Astrocyte of the spinal cord (primary cell): ENCODE data around the gene CHMP3.

ENCODE experiments used
- DNase-seq: peaks from one replicate; pipeline ENCODE4 v3.0.0; 2011; ENCODE audit warnings: low read depth, low spot score
- H3K4me3 ChIP-seq: 2 replicates; pipeline ENCODE4 v1.5.1; 2011; ENCODE audit warnings: low read depth, mild to moderate bottlenecking, low read length, moderate library complexity
- CTCF ChIP-seq: IDR thresholded peaks from 2 replicates; pipeline ENCODE4 v1.5.1; 2012; ENCODE audit warnings: low read depth, mild to moderate bottlenecking, low read length, inconsistent platforms
- in situ Hi-C: cut with HindIII; loops from 2 replicates; pipeline ENCODE4 v1.10.0; 2017; ENCODE audit warnings: low sequenced_read_pairs

Gene CHMP3

DNA sequence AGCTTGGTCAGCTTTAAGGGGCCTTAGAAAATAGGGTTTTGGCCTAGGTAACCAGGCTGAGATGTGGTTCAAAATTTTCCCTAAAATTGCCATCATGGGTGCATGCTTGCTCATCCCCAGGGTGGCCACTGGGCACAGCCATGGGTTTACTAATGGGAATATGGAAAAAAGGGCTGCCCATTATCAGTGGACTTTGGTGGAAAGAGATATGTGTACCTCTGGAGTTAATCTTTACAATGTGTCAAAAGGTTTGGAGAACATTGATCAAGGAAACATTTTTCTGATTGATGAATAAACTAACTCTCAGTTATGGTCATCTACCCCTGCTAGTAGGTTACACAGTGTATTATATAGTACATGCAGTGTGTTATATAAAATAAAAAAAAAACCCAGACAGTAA, 109.0 kb downstream of the CHMP3 start:
- in situ Hi-C loops, result no loop called here
- no peak overlapping the region for H3K4me3 ChIP-seq
- TF ChIP-seq CTCF, result no peak
- no peak for DNase-seq

DNA sequence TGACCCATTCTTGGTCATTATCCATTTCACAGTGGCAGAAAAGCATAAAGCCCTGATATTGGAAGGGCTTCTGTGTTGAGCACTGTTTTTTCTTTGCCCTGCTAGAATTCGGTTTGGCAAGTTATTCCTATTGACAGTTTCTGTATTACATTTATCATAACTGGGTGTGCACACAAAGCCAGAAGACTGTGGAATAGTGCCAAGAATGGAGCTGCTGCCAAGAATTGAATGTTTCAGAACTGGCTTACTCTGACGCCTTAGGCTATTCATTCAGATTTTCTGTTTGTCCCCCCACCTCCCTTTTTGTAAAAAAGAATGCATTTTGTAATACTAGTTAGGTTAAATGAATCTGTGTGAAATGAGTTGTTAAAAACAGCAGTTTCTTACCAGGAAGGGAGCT, 109.4 kb downstream of the CHMP3 start:
- no peak overlapping the region for H3K4me3 ChIP-seq
- TF ChIP-seq CTCF, result no peak
- peak; percentile 47 for DNase-seq
- in situ Hi-C loops, result no loop called here
